ENCODE measurements around the gene NFATC4. TPM values are rescaled to one million over a fixed set of nuclear protein-coding genes. Genes with fewer than 3 reads are reported as not detected.
"Not testable (repeated sequence)": the region's sequence is repeated elsewhere in the genome, so short reads cannot be mapped to it uniquely, and the experiment has no call there.

NFATC4 gene
- total RNA-seq, 2 donors from 2014 or later: 75.1 to 87.2 TPM

GRCh38 chr14:24363401-24363800 is 4.6 kb upstream of the NFATC4 start:
- intact Hi-C loops (cut with DNase I): no loop called here
- peak; percentile 5 for DNase-seq (ENCODE audit: low spot score)

- DNase-seq (ENCODE audit: low spot score): no peak
- intact Hi-C loops (cut with DNase I): loop anchor here (2.0 to 5.0 kb wide), 2 partner anchors 72 kb away; no protein-coding TSS in a partner anchor
Measured at GRCh38 chr14:24364841-24365240, 3.1 kb upstream of the NFATC4 start.

DNA sequence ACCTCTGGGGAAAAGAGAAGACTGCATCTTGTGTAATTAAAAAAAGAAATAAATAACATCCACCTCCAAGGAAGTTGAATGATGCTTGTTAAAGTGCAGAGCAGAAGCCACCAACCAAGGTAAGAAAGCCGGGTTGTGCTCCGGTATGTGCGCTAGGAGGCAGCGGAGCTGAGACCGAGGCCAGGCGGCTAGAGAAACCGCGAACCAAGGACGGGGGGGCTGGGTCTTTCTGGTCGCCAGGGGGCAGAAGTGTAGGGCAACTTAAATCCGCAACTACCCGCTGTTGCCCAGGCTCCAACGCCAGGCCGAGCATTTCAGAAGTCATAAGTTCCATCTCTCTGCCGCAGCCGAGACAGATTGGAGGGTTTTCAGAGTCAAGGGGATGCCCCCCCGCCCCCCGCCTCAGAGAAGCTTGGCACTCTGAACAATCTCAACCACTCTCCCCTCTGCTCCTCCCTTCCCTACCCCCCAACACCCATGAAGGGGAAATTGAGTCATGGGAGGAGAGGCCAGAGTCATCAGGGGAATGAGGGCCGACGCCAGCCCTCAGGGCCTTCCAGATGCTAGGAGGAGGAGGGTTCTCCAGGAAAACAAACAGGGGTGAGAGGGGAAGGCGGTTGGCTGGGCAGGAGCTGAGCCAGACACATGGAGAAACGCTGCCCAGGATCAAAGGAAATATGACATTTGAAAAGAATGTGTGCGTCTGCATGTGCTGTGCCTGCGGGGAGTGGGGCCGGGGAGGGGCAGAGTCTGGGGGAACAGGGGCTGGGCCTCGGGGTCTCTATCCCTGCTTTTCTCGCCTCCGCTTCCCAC is 2.2 kb upstream of the NFATC4 start:
- intact Hi-C loops (cut with DNase I): loop anchor here (1.0 to 5.0 kb wide), 3 partner anchors 64 to 71 kb away; no protein-coding TSS in a partner anchor
- DNase-seq (ENCODE audit: low spot score): peak; percentile 96

GRCh38 chr14:24366413-24366720 is 1.6 kb upstream of the NFATC4 start:
- intact Hi-C loops (cut with DNase I): loop anchor here (1.0 to 5.0 kb wide), 2 partner anchors 64 to 71 kb away; no protein-coding TSS in a partner anchor

GRCh38 chr14:24366721-24367513 is 1.1 kb upstream of the NFATC4 start:
- intact Hi-C loops (cut with DNase I): loop anchor here (1.0 to 5.0 kb wide), 2 partner anchors 63 to 70 kb away; no protein-coding TSS in a partner anchor
- peak; percentile 97 for DNase-seq (ENCODE audit: low spot score)

More at GRCh38 chr14:24366413-24366720, 1.6 kb upstream of the NFATC4 start:
- DNase-seq (ENCODE audit: low spot score): no peak

DNA sequence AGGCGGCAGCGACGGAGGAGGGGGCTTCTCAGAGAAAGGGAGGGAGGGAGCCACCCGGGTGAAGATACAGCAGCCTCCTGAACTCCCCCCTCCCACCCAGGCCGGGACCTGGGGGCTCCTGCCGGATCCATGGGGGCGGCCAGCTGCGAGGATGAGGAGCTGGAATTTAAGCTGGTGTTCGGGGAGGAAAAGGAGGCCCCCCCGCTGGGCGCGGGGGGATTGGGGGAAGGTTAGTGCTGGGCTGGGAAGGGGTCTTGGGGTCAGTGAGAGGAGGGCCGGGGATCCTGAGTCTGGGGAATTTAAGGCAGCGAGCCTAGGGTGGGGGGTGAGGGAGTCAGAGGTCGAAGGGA is 203 bp downstream of the NFATC4 start:
- DNase-seq (ENCODE audit: low spot score): no peak
- intact Hi-C loops (cut with DNase I): loop anchor here in 1 of 2 donors (5.0 kb wide), 1 partner anchor 69 kb away; no protein-coding TSS in a partner anchor

GRCh38 chr14:24368562-24369252 is 723 bp downstream of the NFATC4 start:
- intact Hi-C loops (cut with DNase I): loop anchor here in 1 of 2 donors (5.0 kb wide), 1 partner anchor 69 kb away; no protein-coding TSS in a partner anchor
- peak; percentile 87 for DNase-seq (ENCODE audit: low spot score)

DNA sequence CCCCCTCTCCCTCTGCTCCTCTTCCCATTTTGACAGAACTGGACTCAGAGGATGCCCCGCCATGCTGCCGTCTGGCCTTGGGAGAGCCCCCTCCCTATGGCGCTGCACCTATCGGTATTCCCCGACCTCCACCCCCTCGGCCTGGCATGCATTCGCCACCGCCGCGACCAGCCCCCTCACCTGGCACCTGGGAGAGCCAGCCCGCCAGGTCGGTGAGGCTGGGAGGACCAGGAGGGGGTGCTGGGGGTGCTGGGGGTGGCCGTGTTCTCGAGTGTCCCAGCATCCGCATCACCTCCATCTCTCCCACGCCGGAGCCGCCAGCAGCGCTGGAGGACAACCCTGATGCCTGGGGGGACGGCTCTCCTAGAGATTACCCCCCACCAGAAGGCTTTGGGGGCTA is 1.5 kb downstream of the NFATC4 start:
- DNase-seq (ENCODE audit: low spot score): no peak
- intact Hi-C loops (cut with DNase I): loop anchor here in 1 of 2 donors (5.0 kb wide), 1 partner anchor 68 kb away; no protein-coding TSS in a partner anchor

- intact Hi-C loops (cut with DNase I): loop anchor here in 1 of 2 donors (5.0 kb wide), 1 partner anchor 67 kb away; no protein-coding TSS in a partner anchor
Measured at GRCh38 chr14:24369907-24370687, 2.1 kb downstream of the NFATC4 start.

DNA sequence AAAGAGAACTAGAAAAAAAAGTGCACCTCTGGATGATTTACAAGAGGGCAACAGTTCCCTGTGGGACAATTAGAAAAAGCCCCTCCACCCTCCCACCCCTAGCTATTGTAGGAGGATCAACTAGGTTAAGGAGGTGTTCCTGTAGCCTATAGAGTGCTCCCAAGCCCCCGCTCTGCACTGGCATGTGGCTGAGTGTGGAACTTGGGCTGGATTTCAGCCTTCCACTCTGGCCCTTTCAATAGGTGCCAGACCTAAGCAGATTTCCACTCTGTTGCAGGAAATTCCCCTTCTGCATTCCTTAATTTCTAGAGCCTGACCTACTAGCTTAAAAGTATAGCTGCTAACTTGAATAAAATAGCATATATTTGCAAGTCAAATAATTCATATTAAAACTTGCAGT is 2.8 kb downstream of the NFATC4 start:
- intact Hi-C loops (cut with DNase I): no loop called here
- DNase-seq (ENCODE audit: low spot score): no peak

More at GRCh38 chr14:24369907-24370687, 2.1 kb downstream of the NFATC4 start:
- no peak for DNase-seq (ENCODE audit: low spot score)

DNA sequence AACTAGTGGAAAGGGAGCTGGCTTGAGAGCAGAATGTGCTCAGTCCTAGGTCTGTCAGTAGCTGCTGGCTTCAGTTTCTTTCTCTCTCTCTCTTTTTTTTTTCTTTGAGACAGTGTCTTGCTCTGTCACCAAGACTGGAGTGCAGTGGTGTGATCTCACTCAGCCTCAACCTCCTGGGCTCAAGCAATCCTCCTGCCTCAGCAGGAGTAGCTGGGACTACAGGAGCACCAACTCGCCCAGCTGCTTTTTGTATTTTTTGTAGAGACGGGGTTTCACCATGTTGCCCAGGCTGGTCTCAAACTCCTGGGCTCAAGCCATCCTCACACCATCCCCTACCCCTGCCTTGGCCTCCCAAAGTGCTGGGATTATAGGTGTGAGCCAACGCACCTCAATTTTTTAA is 3.6 kb downstream of the NFATC4 start:
- intact Hi-C loops (cut with DNase I): not testable (repeated sequence)

DNA sequence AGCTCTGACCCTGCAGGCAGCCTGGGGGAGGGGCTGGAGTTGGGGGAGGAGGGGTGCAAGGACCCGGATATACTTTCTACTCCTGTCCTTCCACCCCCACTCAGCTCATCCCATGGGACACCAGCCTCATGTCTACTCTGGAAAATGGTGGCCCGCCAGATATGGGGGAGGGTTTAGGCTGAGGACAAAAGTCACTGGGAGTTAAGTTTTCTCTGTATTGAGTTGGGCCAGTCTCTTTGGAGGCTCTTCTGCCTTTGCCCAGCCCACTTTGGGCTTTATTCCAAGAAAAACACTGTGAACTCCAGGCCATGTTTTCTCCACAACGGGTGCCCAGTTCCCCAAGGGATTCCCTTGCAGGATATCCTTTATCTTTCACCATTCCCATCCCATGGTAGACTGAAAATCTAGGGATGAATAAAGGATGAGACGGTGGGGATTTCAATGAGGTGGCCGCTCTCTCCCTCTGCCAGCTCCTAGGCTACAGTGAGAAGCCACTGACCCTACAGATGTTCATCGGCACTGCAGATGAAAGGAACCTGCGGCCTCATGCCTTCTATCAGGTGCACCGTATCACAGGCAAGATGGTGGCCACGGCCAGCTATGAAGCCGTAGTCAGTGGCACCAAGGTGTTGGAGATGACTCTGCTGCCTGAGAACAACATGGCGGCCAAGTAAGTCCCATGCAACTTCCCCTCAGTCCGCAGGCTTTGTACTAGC is 4.9 kb downstream of the NFATC4 start:
- DNase-seq (ENCODE audit: low spot score): no peak

More for the DNA sequence above, 3.6 kb downstream of the NFATC4 start:
- not testable (repeated sequence) for DNase-seq (ENCODE audit: low spot score)

DNA sequence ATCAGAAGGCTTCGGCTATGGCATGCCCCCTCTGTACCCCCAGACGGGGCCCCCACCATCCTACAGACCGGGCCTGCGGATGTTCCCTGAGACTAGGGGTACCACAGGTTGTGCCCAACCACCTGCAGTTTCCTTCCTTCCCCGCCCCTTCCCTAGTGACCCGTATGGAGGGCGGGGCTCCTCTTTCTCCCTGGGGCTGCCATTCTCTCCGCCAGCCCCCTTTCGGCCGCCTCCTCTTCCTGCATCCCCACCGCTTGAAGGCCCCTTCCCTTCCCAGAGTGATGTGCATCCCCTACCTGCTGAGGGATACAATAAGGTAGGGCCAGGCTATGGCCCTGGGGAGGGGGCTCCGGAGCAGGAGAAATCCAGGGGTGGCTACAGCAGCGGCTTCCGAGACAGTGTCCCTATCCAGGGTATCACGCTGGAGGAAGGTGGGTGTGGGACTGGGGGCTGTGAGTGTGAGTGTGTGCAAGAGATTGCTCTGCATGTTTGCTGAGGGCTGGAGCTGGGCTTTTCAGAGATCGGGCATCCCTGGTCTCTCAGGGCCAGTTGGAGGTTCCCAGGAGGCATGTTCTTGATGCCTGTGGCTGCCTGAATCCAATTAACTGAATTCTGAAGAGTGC is 8.6 kb downstream of the NFATC4 start:
- intact Hi-C loops (cut with DNase I): no loop called here
- DNase-seq (ENCODE audit: low spot score): no peak

More for the DNA sequence above, 4.9 kb downstream of the NFATC4 start:
- intact Hi-C loops (cut with DNase I): no loop called here

DNA sequence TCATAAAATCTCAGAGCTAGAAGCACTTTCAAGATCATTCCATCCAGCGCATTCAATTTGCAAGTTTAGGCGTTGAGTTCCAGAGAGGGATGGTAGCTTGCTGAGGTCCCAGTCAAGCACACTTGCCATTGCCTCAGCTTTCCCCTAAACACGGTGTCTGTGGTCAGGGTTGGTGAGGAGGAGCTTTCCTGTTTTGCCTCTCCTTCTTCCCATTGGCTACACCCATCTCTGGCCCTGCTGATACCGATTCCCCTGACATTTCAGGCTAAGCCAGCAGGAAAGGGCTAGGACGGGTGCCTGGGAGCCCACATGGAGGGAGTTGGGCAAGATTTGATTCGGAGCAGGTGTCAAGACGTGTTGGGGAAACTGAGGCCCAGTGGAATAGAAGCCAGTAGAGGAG is 9.1 kb downstream of the NFATC4 start:
- DNase-seq (ENCODE audit: low spot score): no peak
- intact Hi-C loops (cut with DNase I): no loop called here

GRCh38 chr14:24377657-24378056 is 9.7 kb downstream of the NFATC4 start:
- no peak for DNase-seq (ENCODE audit: low spot score)
- intact Hi-C loops (cut with DNase I): no loop called here

- intact Hi-C loops (cut with DNase I): no loop called here
- DNase-seq (ENCODE audit: low spot score): no peak
Measured at GRCh38 chr14:24378327-24378726, 10.3 kb downstream of the NFATC4 start.
